ENCODE measurements around the gene MDFI. TPM values are rescaled to one million over a fixed set of nuclear protein-coding genes. Genes with fewer than 3 reads are reported as not detected.

Gene MDFI
- total RNA-seq, 1 experiment from 2014 or later, result 262 TPM

DNA sequence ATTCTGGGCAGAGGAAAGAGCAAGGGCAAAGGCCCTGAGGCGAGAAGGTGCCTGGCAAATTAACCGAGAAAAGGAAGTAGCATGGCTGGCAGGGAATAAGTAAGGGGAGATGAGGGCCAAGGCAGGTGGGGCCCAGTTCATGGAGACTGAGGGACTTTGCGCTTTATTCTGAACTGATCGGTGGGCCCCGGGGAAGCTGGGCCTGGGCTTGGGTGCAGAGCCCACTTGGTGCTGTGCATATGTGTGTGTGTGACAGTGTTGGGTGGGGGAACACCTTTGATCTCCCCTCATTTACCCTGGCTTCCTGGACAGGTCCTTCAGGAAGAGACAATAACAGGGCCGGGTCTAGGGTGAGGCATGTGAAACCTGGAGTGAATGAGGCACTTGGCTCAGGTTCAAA, 2.9 kb upstream of the MDFI start:
- Histone ChIP-seq H3K4me3 (ENCODE audit: insufficient read depth, low read depth, low read length) (no peak overlapping the region), H3K27me3 (ENCODE audit: control insufficient read depth, insufficient read depth, low read length) (peaks cover 30% of the 10 kb centered on the region), H3K36me3 (replicated peaks; ENCODE audit: control insufficient read depth, insufficient read depth, low read length) (no peaks in the 10 kb centered on the region)
- DNase-seq, result no peak

DNA sequence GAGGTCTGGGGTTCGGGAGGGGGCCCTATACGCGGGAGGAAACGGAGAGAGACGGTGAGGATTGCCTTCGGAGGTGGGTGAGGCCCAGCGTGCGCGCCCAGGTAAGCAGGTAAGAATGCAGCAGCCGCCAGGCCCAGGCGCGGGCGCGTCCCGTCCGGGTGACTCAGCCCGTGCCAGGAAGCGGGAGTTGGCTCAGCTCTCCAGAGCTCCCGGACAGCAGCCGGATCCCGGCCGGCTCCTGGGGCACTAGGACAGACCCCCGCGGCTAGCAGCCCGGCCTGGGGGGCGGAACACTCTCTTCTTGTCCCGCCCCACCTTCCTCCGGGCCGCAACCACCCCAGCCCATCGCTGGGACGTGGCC, 1.5 kb upstream of the MDFI start:
- H3K36me3 ChIP-seq (replicated peaks; ENCODE audit: control insufficient read depth, insufficient read depth, low read length), result no peaks in the 10 kb centered on the region
- H3K27me3 ChIP-seq (ENCODE audit: control insufficient read depth, insufficient read depth, low read length), result peaks cover 30% of the 10 kb centered on the region
- peak overlapping the region; percentile 98 for H3K4me3 ChIP-seq (ENCODE audit: insufficient read depth, low read depth, low read length)
- peak; percentile 90 for DNase-seq

DNA sequence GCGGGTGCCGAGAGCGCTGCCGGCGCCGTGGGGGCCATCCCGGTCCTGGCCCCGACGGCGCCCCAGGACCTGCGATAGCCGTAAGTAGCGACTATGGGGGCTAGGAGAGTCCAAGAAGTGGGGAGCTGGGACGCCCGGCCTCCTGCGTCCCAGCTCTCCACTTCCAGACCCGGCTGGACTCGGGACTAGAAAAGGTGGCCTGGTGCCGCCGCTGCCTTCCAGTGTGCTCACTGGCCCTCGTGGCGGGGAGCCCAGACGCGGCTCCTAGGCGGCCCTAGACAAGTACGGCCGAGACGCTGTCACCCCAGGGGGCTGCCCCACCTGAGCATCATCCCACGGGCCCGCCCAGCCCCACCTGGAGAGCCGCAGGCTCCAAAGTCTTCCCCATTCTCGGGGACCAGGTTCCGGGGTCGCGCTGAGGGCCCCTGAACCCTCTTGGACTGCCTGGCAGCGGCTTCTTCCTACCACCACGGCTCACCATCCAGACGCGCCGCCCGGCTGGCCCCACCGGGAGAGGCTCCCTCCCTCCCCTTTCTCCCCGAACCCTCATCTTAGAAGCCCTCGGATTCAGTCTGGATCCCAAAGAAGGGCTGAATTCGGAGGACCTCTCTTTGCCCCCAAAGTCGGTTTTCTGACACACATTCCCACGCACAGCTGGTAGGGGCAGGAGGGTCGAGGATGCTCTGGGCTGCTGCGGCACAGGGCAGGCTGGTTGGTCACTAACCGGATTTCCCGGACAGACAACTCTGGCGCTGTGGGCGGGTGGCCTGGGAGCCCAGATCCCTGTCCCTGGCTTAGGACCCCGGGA, 870 bp upstream of the MDFI start:
- no peaks in the 10 kb centered on the region; the same call in 1 of the 2 replicates for H3K36me3 ChIP-seq (replicated peaks; ENCODE audit: control insufficient read depth, insufficient read depth, low read length)
- peak overlapping the region; percentile 98 for H3K4me3 ChIP-seq (ENCODE audit: insufficient read depth, low read depth, low read length)
- H3K27me3 ChIP-seq (ENCODE audit: control insufficient read depth, insufficient read depth, low read length), result peaks cover 30% of the 10 kb centered on the region
- peak; percentile 85 for DNase-seq

DNA sequence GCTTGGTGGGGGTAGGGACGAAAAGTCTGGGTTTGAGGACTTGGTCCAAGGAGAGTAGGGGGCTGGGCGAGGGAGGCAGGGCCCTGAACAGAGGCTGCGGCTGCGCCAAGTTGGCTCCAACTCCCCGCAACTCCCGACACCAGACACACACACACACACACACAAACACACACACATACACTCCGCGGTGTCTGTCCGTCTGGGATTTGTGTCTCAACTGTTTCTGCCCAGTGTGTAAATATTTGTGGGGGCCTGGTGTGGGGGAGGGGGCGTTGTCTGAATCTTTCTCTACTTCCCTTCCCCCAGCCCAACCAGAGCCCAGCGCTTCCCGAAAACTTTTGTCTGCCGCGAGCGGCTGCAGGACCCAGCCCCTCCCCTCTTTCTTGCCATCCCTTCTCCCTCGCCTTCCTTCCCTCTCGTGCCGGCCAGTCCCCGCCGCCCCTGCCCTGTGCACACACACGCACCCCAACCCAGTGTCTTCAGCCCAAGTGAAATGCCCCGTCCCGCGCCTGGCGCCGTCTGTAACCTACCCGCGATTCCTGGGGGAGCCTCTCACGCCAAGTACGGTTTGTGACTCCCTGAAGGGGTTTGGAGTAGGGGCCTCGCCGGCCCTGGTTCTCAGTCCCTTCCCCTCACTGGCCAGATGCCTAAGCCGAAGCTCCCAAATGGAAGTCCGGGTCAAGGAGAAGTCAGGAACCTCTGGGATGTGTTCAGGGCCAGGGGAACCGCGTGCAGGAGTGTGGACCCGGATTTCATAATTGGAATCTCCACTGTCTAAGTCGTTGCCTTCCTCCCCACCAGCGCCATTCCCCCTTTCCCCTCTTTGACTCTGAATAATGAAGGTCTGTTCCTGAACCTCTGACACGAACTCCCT, 904 bp downstream of the MDFI start:
- peak overlapping the region; percentile 98 for H3K4me3 ChIP-seq (ENCODE audit: insufficient read depth, low read depth, low read length)
- H3K27me3 ChIP-seq (ENCODE audit: control insufficient read depth, insufficient read depth, low read length), result peaks cover 30% of the 10 kb centered on the region
- peak; percentile 89 for DNase-seq

DNA sequence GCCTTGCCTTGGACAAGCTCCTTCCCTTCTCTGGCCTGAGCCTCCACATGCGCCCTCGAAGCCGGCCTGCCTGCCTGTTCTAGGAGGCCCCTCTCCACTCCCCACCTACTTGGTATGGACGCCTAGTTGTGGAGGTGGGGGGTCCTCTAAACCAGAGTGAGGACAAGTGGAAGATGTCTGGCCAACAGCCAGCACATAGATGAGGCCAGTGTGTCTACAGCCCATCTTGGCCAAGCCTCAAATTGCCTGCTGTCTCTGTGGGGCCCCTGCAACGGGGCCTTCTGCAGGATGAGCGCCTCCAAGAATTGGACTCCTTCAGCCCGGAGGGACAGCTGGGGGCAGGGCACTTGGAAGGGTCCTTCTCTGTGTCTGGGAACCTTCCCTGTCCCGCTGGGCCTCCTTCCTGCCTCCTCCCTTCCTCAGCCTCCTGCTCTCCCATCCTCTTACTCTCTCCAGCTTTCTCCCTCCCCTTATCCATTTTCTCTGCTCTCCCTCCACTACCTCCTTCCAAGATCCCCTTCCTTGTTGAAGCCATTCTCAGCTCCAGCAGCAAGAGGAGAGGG, 1.6 kb downstream of the MDFI start:
- Histone ChIP-seq H3K36me3 (replicated peaks; ENCODE audit: control insufficient read depth, insufficient read depth, low read length) (no peaks in the 10 kb centered on the region; the same call in 1 of the 2 replicates), H3K27me3 (ENCODE audit: control insufficient read depth, insufficient read depth, low read length) (peaks cover 28% of the 10 kb centered on the region), H3K4me3 (ENCODE audit: insufficient read depth, low read depth, low read length) (peak overlapping the region; percentile 98)
- peak; percentile 72 for DNase-seq

More for the DNA sequence above, 904 bp downstream of the MDFI start:
- no peaks in the 10 kb centered on the region; the same call in 1 of the 2 replicates for H3K36me3 ChIP-seq (replicated peaks; ENCODE audit: control insufficient read depth, insufficient read depth, low read length)

DNA sequence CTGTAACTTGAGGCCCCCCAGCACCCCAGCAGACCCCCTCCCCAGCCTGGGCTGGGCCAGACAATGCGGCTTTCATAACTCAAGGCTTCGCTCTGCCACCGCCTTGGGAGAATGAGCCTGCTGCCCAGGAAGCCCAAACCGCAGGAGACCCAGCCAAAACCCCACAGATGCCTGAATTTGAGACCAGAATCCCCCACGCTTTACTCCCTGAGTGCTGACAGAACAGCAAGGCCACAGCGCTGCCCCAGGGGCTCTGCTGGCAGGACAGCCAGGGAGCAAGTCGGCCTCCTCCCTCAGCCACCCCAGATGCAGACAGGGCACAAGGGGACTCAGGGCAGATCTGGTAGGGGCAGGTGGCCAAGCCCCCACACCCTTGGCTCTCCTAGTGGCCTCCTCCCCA, 2.2 kb downstream of the MDFI start:
- peak; percentile 56 for DNase-seq
- no peaks in the 10 kb centered on the region; the same call in 1 of the 2 replicates for H3K36me3 ChIP-seq (replicated peaks; ENCODE audit: control insufficient read depth, insufficient read depth, low read length)
- no peak overlapping the region for H3K4me3 ChIP-seq (ENCODE audit: insufficient read depth, low read depth, low read length)
- peaks cover 25% of the 10 kb centered on the region for H3K27me3 ChIP-seq (ENCODE audit: control insufficient read depth, insufficient read depth, low read length)

DNA sequence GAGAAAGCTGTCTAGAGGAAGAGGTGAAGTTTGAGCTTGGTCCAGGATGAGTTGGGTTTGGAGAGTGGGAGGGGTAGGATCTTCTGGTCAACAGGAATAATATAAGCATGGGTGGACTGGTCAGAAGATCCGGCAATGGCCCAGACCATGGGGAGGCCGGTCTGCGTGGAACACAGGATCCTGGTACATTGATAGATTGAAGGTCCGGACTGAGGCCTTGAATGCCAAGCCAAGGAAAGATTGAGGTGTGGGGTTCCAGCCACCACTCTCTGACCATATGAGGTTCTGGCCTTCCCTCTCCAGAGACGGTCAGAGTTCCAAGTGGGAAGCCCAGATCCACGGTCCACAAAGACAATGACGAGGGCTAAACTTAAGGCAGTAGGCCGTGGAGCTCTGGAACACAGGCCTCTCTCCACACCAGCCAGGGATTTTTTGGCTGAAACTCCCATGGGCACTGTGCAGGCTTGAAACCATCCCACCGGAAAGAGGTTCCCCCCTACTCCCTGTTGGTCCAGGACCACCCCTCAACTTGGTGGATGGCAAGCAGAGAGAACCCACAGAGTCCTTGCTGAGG, 3.2 kb downstream of the MDFI start:
- H3K36me3 ChIP-seq (replicated peaks; ENCODE audit: control insufficient read depth, insufficient read depth, low read length), result no peaks in the 10 kb centered on the region; the same call in 1 of the 2 replicates
- no peak for DNase-seq
- H3K27me3 ChIP-seq (ENCODE audit: control insufficient read depth, insufficient read depth, low read length), result peaks cover 22% of the 10 kb centered on the region
- H3K4me3 ChIP-seq (ENCODE audit: insufficient read depth, low read depth, low read length), result no peak overlapping the region

DNA sequence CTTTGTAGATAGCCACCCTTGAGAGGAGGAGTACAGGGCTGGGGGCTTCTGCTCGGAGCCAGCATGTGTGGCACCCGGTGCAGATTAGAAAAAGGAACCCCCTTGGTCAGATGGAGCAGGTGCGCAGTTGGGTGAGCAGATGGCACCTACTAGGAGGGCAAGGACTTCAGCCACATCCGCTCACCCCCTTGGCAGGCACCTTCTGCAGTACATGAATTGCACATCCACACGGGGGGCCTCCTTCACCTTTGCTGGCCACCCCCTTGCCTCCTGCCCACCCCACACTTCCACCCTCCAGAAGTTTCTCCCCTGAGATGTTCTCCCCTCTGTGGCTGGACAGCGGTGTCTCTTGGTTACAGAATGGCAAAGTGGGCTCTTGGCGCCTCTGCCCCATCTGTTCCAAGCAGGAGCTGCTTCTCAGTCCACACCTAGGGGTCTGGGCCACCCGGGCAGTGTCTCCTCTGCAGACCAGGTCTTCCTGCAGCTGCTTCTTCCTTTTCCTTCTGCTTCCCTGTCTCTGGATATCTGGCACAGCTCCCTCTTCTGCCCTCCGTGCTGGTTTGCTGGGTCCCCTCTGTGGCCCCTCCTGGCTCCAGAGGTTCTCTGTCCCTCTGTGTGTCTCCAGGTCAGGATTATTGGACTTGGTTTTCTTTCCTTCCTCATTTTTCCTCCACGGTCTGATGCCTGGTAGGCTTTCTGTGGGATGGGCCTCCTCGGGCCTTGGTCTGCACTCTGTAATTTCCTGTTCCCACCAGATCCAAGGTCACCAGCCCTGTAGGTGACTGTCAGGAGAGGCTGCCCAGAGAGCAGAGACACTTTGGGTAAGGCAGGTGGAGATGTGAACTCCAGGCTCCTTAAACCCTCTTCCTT, 4.1 kb downstream of the MDFI start:
- H3K4me3 ChIP-seq (ENCODE audit: insufficient read depth, low read depth, low read length), result no peak overlapping the region
- no peak for DNase-seq
- no peaks in the 10 kb centered on the region; the same call in 1 of the 2 replicates for H3K36me3 ChIP-seq (replicated peaks; ENCODE audit: control insufficient read depth, insufficient read depth, low read length)
- H3K27me3 ChIP-seq (ENCODE audit: control insufficient read depth, insufficient read depth, low read length), result peaks cover 14% of the 10 kb centered on the region

DNA sequence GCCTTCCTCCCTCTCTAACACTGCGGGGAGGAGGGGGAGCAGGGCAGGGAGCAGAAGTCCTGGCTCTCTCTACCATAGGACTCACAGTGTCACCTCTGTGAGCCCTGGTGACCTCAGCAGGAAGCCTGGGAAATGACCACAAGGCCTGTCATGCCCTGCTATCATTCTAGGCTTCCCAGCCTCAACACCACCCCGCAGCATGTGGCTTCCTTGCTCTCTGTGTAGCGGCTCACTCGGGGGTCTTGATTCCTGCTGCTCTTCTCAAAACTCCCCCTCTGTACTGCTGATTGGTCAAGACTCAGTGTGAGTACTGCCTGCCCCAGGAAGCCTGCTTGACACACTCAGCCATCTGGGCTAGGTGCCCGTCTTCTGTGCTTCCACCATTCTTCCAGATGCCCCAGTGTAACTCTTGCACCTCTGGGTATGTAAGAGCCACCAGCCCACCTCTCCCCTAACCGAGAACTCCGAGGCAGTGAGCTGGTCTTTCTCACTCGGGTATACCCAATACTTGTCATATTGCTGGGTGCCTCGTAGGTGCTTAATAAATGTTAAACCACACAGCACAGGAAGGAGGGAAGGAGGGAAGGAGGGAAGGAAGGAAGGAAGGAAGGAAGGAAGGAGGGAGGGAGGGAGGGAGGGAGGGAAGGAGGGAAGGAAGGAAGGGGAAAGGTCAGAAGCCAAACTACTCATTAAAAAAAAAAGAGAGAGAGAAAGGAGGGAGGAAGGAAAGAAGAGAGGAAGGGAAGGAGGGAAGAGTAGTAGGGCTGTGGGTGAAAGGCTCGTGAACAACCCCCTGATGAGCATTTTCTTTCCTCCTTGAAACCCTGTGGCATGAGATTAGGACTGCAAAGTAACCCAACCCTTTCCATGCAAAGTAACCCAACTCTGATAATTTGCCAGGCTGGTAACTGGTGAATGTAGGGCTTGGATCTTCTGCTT, 5.0 kb downstream of the MDFI start:
- DNase-seq, result no peak
- Histone ChIP-seq H3K36me3 (replicated peaks; ENCODE audit: control insufficient read depth, insufficient read depth, low read length) (peaks cover 1% of the 10 kb centered on the region; the same call in 1 of the 2 replicates), H3K27me3 (ENCODE audit: control insufficient read depth, insufficient read depth, low read length) (peaks cover 7% of the 10 kb centered on the region; the same call in 1 of the 2 replicates), H3K4me3 (ENCODE audit: insufficient read depth, low read depth, low read length) (no peak overlapping the region)

DNA sequence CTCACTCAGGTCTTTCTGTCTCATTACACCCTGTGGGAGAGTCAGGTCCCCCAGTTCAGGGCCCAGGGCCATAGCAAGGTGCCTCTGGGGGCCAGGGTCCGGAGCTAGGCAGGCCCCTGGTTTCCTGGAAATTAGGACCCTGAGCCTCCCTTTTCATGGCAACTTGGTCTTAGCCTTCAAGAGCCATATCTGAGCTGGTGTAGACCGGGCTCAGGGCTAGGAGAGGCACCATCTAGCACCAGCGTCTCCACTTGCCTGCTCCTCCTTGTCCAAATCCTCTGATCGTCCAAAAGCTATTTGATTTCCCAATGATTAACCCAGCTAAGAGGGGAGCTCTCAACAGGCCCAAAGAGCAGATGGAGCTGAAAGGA, 5.6 kb downstream of the MDFI start:
- H3K27me3 ChIP-seq (ENCODE audit: control insufficient read depth, insufficient read depth, low read length), result peaks cover 7% of the 10 kb centered on the region; the same call in 1 of the 2 replicates
- no peak overlapping the region for H3K4me3 ChIP-seq (ENCODE audit: insufficient read depth, low read depth, low read length)
- DNase-seq, result no peak
- peaks cover 2% of the 10 kb centered on the region for H3K36me3 ChIP-seq (replicated peaks; ENCODE audit: control insufficient read depth, insufficient read depth, low read length)

DNA sequence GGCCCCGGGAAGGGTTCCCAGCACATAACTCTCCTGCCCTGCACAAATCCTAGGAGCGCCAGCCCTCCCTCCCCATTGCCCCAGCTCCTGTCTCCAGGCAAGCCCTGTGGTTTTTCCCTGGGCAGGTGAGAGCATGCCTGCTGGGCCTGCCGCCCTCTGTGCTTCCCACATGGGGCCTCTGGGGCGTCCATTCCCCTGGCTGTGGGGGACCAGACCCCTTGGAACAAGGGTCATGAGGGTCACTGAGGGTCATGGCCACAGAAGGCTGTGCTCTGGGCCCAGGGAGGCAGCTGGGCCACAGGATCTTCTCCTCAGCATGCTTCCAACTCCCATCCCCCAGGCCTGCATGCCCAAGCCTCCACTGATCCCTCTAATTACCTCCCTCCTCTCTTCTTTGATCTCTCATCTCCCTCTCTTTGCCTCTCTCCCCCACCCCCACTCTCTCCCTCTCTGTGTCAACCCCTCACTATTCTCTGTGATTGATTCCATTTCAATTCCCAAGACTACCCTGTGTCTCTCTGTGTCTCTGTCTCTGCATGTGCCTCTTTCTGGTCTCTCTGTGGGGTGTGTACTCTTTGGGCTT, 6.1 kb downstream of the MDFI start:
- peaks cover 6% of the 10 kb centered on the region; the same call in 1 of the 2 replicates for H3K27me3 ChIP-seq (ENCODE audit: control insufficient read depth, insufficient read depth, low read length)
- H3K4me3 ChIP-seq (ENCODE audit: insufficient read depth, low read depth, low read length), result no peak overlapping the region
- peaks cover 4% of the 10 kb centered on the region for H3K36me3 ChIP-seq (replicated peaks; ENCODE audit: control insufficient read depth, insufficient read depth, low read length)
- peak; percentile 75 for DNase-seq

DNA sequence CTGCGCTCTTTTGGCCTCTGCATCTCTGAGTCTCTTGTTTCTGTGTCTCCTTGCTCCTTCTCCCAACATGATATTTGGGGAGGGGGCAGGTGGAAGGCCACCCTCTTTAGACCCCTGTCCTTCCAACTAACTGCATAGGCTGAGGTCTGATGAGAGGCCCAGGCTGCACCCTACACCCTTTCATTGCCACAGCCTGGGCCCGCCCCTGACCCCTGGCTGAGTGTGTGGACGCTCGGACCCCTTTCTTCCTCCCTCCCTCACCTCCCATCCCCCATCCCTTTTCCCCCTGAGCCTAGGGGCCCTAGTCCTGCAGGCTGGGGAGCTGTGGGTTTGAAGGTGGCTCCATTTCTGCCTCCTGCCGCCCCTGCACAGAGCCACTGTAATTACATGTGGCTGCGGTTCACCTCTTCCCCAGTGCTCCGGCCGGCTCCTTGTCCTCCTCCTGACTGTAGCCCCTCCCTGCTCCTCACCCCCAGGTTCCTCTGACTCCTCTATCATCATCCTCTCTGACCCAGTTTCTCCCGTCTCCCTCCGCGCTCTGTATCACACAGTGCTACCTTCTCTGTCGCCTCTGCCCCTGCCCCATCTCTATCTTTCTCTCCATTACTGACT, 6.8 kb downstream of the MDFI start:
- Histone ChIP-seq H3K27me3 (ENCODE audit: control insufficient read depth, insufficient read depth, low read length) (no peaks in the 10 kb centered on the region; the same call in 1 of the 2 replicates), H3K36me3 (replicated peaks; ENCODE audit: control insufficient read depth, insufficient read depth, low read length) (peaks cover 4% of the 10 kb centered on the region), H3K4me3 (ENCODE audit: insufficient read depth, low read depth, low read length) (no peak overlapping the region)
- peak; percentile 79 for DNase-seq

Measured in H7 (cell line).